Testis (tissue), 3 donors: ENCODE data around the gene VPS11. TPM values are rescaled to one million over a fixed set of nuclear protein-coding genes. Genes with fewer than 3 reads are reported as not detected.

Experiments
- DNase-seq: peaks from one replicate; pipeline ENCODE4 v3.0.0-alpha.2; 2019
- H3K27ac ChIP-seq, 2 donors: fragments of 200-600 bp; sonication (generic); one replicate each; pipeline ENCODE4 v1.5.1; 2019
- H3K27me3 ChIP-seq: fragments of 200-600 bp; sonication (generic); one replicate; pipeline ENCODE4 v1.5.1; 2019
- H3K36me3 ChIP-seq: fragments of 200-600 bp; sonication (generic); one replicate; pipeline ENCODE4 v1.5.1; 2017; ENCODE audit warnings: low read depth; ENCODE audit errors: missing control alignments
- H3K4me1 ChIP-seq: fragments of 200-600 bp; sonication (generic); one replicate; pipeline ENCODE4 v1.5.1; 2019
- H3K4me3 ChIP-seq, 2 donors: fragments of 200-600 bp; sonication (generic); one replicate each; pipeline ENCODE4 v1.5.1; 2017 to 2019
- H3K9me3 ChIP-seq: fragments of 200-600 bp; sonication (generic); one replicate; pipeline ENCODE4 v1.5.1; 2017
- POLR2A ChIP-seq: fragments of 450-650 bp; IDR thresholded peaks from one replicate; pipeline ENCODE4 v1.6.1; 2017; ENCODE audit warnings: antibody characterized with exemption, mild to moderate bottlenecking, moderate library complexity
- WGBS, 2 donors: methylation state at CpG; one replicate each; pipeline ENCODE4 v1.1.5; 2018; 5-methylcytosine and 5-hydroxymethylcytosine counted together
- intact Hi-C: fragments of 100-400 bp; cut with DNase I; formaldehyde crosslinking; loops from one replicate; pipeline ENCODE4 v1.15.1; 2023; ENCODE audit warnings: low total_unique reads
- microRNA-seq, 2 donors: library from miRNA; unstranded; fragments of <30 nt; microRNA quantifications; one replicate each; pipeline ENCODE4, GENCODE V29; 2016; ENCODE audit warnings: borderline number of aligned reads in 2 of 2, borderline replicate concordance in 1 of 2
- polyA plus RNA-seq: library from polyadenylated mRNA; stranded (reverse); fragments of 350-450 nt; fragmentation: Illumina TruSeq; extraction: RNeasy Lipid Tissue Mini Kit (QIAGEN cat#74804); gene quantifications from one replicate; pipeline ENCODE4 v1.2.3, GENCODE V29; 2014; ENCODE audit warnings: low read depth, low replicate concordance; ENCODE audit not compliant: insufficient read depth
- total RNA-seq, 2 donors: library from RNA; depleted of rRNA; stranded (reverse); fragments of >200 nt; gene quantifications; one replicate each; pipeline ENCODE4 v1.2.3, GENCODE V29; 2016
- TF ChIP-seq, protein P1 (sequence below), 3 experiments: fragments of 450-650 bp in 2 of 3; fragments of 200-600 bp in 1 of 3; sonication (generic) in 1 of 3; IDR thresholded peaks; one replicate each; pipeline ENCODE4 v1.5.1; 2016 to 2019; ENCODE audit warnings: antibody characterized with exemption in 3 of 3, mild to moderate bottlenecking in 2 of 3, moderate library complexity in 1 of 3

VPS11 gene
- total and polyA plus RNA-seq, 3 donors from 2014 or later = 50.7 to 60.5 (median 56.7) TPM

DNA sequence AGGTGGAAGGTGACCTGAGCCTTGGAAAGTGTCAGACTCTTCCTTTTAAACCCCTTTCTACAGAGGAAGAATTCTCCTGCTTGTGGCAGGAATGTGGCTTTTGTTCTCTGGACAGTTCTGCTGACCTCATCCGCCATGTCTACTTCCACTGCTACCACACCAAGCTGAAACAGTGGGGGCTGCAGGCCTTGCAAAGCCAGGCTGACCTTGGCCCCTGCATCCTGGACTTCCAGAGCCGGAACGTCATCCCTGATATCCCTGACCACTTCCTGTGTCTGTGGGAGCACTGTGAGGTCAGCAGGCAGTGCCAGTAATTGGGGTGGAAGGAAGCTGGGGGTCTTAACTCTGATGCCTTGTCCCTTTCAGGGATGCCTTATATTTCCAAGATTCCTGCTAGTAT, 63.0 kb downstream of the VPS11 start:
- Histone ChIP-seq H3K36me3 (no peaks in the 10 kb centered on the region), H3K27ac (no peak overlapping the region), H3K9me3 (no peaks in the 10 kb centered on the region), H3K4me3 (no peak overlapping the region), H3K4me1 (peaks cover 12% of the 10 kb centered on the region), H3K27me3 (no peaks in the 10 kb centered on the region)
- no peak for DNase-seq
- 57 to 70% methylated on average over 3 of the region's 3 CpGs for whole genome bisulfite sequencing, 2 donors
- intact Hi-C loops = no loop called here
- no peak for TF ChIP-seq POLR2A
- TF ChIP-seq, protein P1, sequence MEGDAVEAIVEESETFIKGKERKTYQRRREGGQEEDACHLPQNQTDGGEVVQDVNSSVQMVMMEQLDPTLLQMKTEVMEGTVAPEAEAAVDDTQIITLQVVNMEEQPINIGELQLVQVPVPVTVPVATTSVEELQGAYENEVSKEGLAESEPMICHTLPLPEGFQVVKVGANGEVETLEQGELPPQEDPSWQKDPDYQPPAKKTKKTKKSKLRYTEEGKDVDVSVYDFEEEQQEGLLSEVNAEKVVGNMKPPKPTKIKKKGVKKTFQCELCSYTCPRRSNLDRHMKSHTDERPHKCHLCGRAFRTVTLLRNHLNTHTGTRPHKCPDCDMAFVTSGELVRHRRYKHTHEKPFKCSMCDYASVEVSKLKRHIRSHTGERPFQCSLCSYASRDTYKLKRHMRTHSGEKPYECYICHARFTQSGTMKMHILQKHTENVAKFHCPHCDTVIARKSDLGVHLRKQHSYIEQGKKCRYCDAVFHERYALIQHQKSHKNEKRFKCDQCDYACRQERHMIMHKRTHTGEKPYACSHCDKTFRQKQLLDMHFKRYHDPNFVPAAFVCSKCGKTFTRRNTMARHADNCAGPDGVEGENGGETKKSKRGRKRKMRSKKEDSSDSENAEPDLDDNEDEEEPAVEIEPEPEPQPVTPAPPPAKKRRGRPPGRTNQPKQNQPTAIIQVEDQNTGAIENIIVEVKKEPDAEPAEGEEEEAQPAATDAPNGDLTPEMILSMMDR (IDR thresholded peaks at IDR 0.05) = no peak

Small RNA genes within 50 kb of the gene (microRNA-seq; reads per million reads assigned to microRNA genes)
- gene MIR3656 = 2.8 to 5.6 reads per million in 2 donors

Other genes starting within 250 kb of the VPS11 start
- under 1 TPM in 1 of 2 donors, not detected in 1; 0.06 TPM for gene CXCR5, start 183.9 kb upstream of the VPS11 start, total RNA-seq
- 0.22 TPM for gene CXCR5, start 183.9 kb upstream of the VPS11 start, polyA plus RNA-seq
- gene BCL9L, start 141.9 kb upstream of the VPS11 start, total RNA-seq = 10 to 100 TPM; 37.0 to 38.9 TPM
- gene BCL9L, start 141.9 kb upstream of the VPS11 start, polyA plus RNA-seq = 30.7 TPM
- gene UPK2, start 111.5 kb upstream of the VPS11 start, total RNA-seq = under 1 TPM in 1 of 2 donors, not detected in 1; 0.68 TPM
- 0.50 TPM for gene UPK2, start 111.5 kb upstream of the VPS11 start, polyA plus RNA-seq
- 1 to 10 TPM; 5.0 to 8.9 TPM for gene FOXR1, start 96.1 kb upstream of the VPS11 start, total RNA-seq
- gene FOXR1, start 96.1 kb upstream of the VPS11 start, polyA plus RNA-seq = 7.3 TPM
- 10 to 100 TPM; 54.8 to 74.9 TPM for gene CENATAC, start 69.7 kb upstream of the VPS11 start, total RNA-seq
- 16.6 TPM for gene CENATAC, start 69.7 kb upstream of the VPS11 start, polyA plus RNA-seq
- gene RPS25, start 49.5 kb upstream of the VPS11 start, total RNA-seq = 100 to 1,000 TPM; 654 to 873 TPM
- gene RPS25, start 49.5 kb upstream of the VPS11 start, polyA plus RNA-seq = 642 TPM
- 100 to 1,000 TPM in 1 of 2 donors, 10 to 100 TPM in 1; 81.4 to 108 TPM for gene TRAPPC4, start 49.1 kb upstream of the VPS11 start, total RNA-seq
- 116 TPM for gene TRAPPC4, start 49.1 kb upstream of the VPS11 start, polyA plus RNA-seq
- gene SLC37A4, start 36.9 kb upstream of the VPS11 start, total RNA-seq = 10 to 100 TPM; 23.8 to 27.7 TPM
- 26.0 TPM for gene SLC37A4, start 36.9 kb upstream of the VPS11 start, polyA plus RNA-seq
- gene HYOU1, start 10.6 kb upstream of the VPS11 start, total RNA-seq = 100 to 1,000 TPM; 126 to 127 TPM
- 209 TPM for gene HYOU1, start 10.6 kb upstream of the VPS11 start, polyA plus RNA-seq
- gene HMBS, start 17.1 kb downstream of the VPS11 start, total RNA-seq = 10 to 100 TPM; 17.0 to 17.3 TPM
- gene HMBS, start 17.1 kb downstream of the VPS11 start, polyA plus RNA-seq = 14.0 TPM
- 10 to 100 TPM; 29.4 to 35.5 TPM for gene DPAGT1, start 34.0 kb downstream of the VPS11 start, total RNA-seq
- gene DPAGT1, start 34.0 kb downstream of the VPS11 start, polyA plus RNA-seq = 24.6 TPM
- 10 to 100 TPM; 11.7 to 12.3 TPM for gene C2CD2L, start 39.5 kb downstream of the VPS11 start, total RNA-seq
- 7.8 TPM for gene C2CD2L, start 39.5 kb downstream of the VPS11 start, polyA plus RNA-seq
- gene HINFP, start 53.8 kb downstream of the VPS11 start, total RNA-seq = 10 to 100 TPM; 58.3 to 58.7 TPM
- gene HINFP, start 53.8 kb downstream of the VPS11 start, polyA plus RNA-seq = 38.3 TPM
- gene ABCG4, start 81.2 kb downstream of the VPS11 start, total RNA-seq = 1 to 10 TPM; 3.9 to 5.4 TPM
- 11.2 TPM for gene ABCG4, start 81.2 kb downstream of the VPS11 start, polyA plus RNA-seq
- gene NLRX1, start 100.9 kb downstream of the VPS11 start, total RNA-seq = 10 to 100 TPM; 16.2 to 21.4 TPM
- 9.4 TPM for gene NLRX1, start 100.9 kb downstream of the VPS11 start, polyA plus RNA-seq
- gene NHERF4, start 117.7 kb downstream of the VPS11 start, total RNA-seq = under 1 TPM in 1 of 2 donors, not detected in 1; 0.94 TPM
- 1.0 TPM for gene NHERF4, start 117.7 kb downstream of the VPS11 start, polyA plus RNA-seq
- 10 to 100 TPM; 59.3 to 65.7 TPM for gene CBL, start 138.5 kb downstream of the VPS11 start, total RNA-seq
- gene CBL, start 138.5 kb downstream of the VPS11 start, polyA plus RNA-seq = 58.5 TPM
- 10 to 100 TPM; 39.1 to 45.1 TPM for gene MCAM, start 249.3 kb downstream of the VPS11 start, total RNA-seq
- 43.1 TPM for gene MCAM, start 249.3 kb downstream of the VPS11 start, polyA plus RNA-seq